ENCODE measurements around the gene EIF3A. TPM values are rescaled to one million over a fixed set of nuclear protein-coding genes. Genes with fewer than 3 reads are reported as not detected.

EIF3A gene
- total RNA-seq, 1 donor from 2014 or later, result 150 TPM

GRCh38 chr10:118994321-118994720 lies 86.3 kb downstream of the EIF3A start:
- H3K4me3 ChIP-seq (ENCODE audit: low read depth, low read length), result no peak overlapping the region
- DNase-seq (ENCODE audit: low read depth), result no peak
- FAIRE-seq, result peak; percentile 77
- H3K27me3 ChIP-seq (ENCODE audit: control insufficient read depth, insufficient read depth, low read length), result no peaks in the 10 kb centered on the region
- no peak for TF ChIP-seq CTCF (IDR thresholded peaks at IDR 0.05; ENCODE audit: insufficient read depth, low read length, severe bottlenecking)
- H3K36me3 ChIP-seq (ENCODE audit: control insufficient read depth, insufficient read depth, low read length), result no peaks in the 10 kb centered on the region

GRCh38 chr10:118993214-118993613 lies 87.4 kb downstream of the EIF3A start:
- no peak for DNase-seq (ENCODE audit: low read depth)
- TF ChIP-seq CTCF (IDR thresholded peaks at IDR 0.05; ENCODE audit: insufficient read depth, low read length, severe bottlenecking), result no peak
- Histone ChIP-seq H3K36me3 (ENCODE audit: control insufficient read depth, insufficient read depth, low read length) (no peaks in the 10 kb centered on the region), H3K4me3 (ENCODE audit: low read depth, low read length) (no peak overlapping the region), H3K27me3 (ENCODE audit: control insufficient read depth, insufficient read depth, low read length) (no peaks in the 10 kb centered on the region)
- FAIRE-seq, result no peak

GRCh38 chr10:118992496-118992895 lies 88.1 kb downstream of the EIF3A start:
- TF ChIP-seq CTCF (IDR thresholded peaks at IDR 0.05; ENCODE audit: insufficient read depth, low read length, severe bottlenecking), result no peak
- Histone ChIP-seq H3K36me3 (ENCODE audit: control insufficient read depth, insufficient read depth, low read length) (no peaks in the 10 kb centered on the region), H3K27me3 (ENCODE audit: control insufficient read depth, insufficient read depth, low read length) (no peaks in the 10 kb centered on the region), H3K4me3 (ENCODE audit: low read depth, low read length) (no peak overlapping the region)
- no peak for DNase-seq (ENCODE audit: low read depth)
- FAIRE-seq, result no peak

- H3K36me3 ChIP-seq (ENCODE audit: control insufficient read depth, insufficient read depth, low read length), result no peaks in the 10 kb centered on the region
- DNase-seq (ENCODE audit: low read depth) (no peak), FAIRE-seq (no peak)
- no peaks in the 10 kb centered on the region for H3K27me3 ChIP-seq (ENCODE audit: control insufficient read depth, insufficient read depth, low read length)
- no peak overlapping the region for H3K4me3 ChIP-seq (ENCODE audit: low read depth, low read length)
- TF ChIP-seq CTCF (IDR thresholded peaks at IDR 0.05; ENCODE audit: insufficient read depth, low read length, severe bottlenecking), result no peak
These were observed 90.3 kb downstream of the EIF3A start for GRCh38 chr10:118990326-118990725.

- no peak for DNase-seq (ENCODE audit: low read depth)
- no peak for TF ChIP-seq CTCF (IDR thresholded peaks at IDR 0.05; ENCODE audit: insufficient read depth, low read length, severe bottlenecking)
- no peak for FAIRE-seq
- Histone ChIP-seq H3K36me3 (ENCODE audit: control insufficient read depth, insufficient read depth, low read length) (no peaks in the 10 kb centered on the region), H3K4me3 (ENCODE audit: low read depth, low read length) (no peak overlapping the region), H3K27me3 (ENCODE audit: control insufficient read depth, insufficient read depth, low read length) (no peaks in the 10 kb centered on the region)
These were observed 93.5 kb downstream of the EIF3A start for GRCh38 chr10:118986815-118987790.

All from bronchial epithelial cell (primary cell).